Tibial artery (tissue), 4 donors: ENCODE measurements around the gene ZACN.

Experiments used
- DNase-seq, 2 donors: peaks; one replicate each; pipeline ENCODE4 v3.0.0-alpha.2; 2019
- H3K27ac ChIP-seq, 2 donors: fragments of 200-600 bp; sonication (generic) in 1 of 2; 1 replicate in 1 of 2; 2 replicates in 1 of 2; pipeline ENCODE4 v1.5.1; 2018 to 2019; ENCODE audit warnings: mild to moderate bottlenecking in 1 of 2
- H3K27me3 ChIP-seq, 2 donors: fragments of 200-600 bp; sonication (generic) in 1 of 2; one replicate each; pipeline versions ENCODE4 v1.5.1 to v1.6.0; 2016 to 2019
- H3K36me3 ChIP-seq, 3 donors: fragments of 200-600 bp; sonication (generic) in 2 of 3; one replicate each; pipeline ENCODE4 v1.5.1; 2016 to 2019; ENCODE audit warnings: mild to moderate bottlenecking in 2 of 3
- H3K4me1 ChIP-seq, 4 donors: fragments of 200-600 bp; sonication (generic) in 2 of 4; 1 replicate in 3 of 4; 2 replicates in 1 of 4; pipeline ENCODE4 v1.5.1; 2016 to 2019
- H3K4me3 ChIP-seq, 2 donors: fragments of 200-600 bp; sonication (generic) in 1 of 2; 1 replicate in 1 of 2; 2 replicates in 1 of 2; pipeline ENCODE4 v1.5.1; 2018 to 2019; ENCODE audit warnings: mild to moderate bottlenecking in 2 of 2
- H3K9me3 ChIP-seq, 3 donors: fragments of 200-600 bp; sonication (generic) in 1 of 3; one replicate each; pipeline ENCODE4 v1.5.1; 2016 to 2019
- CTCF ChIP-seq, 2 experiments: fragments of 200-600 bp in 1 of 2; fragments of 450-650 bp in 1 of 2; IDR thresholded peaks; one replicate each; pipeline ENCODE4 v1.5.1; 2017 to 2019; ENCODE audit warnings: antibody characterized with exemption in 2 of 2, mild to moderate bottlenecking in 1 of 2, moderate library complexity in 1 of 2
- intact Hi-C: fragments of 100-400 bp; cut with DNase I; formaldehyde crosslinking; loops from one replicate; pipeline ENCODE4 v1.15.0; 2023; ENCODE audit warnings: low total_unique reads

ZACN gene

GRCh38 chr17:76091526-76092286, 12.7 kb downstream of the ZACN start:
- H3K4me1 ChIP-seq = no peaks in the 10 kb centered on the region
- H3K27me3 ChIP-seq = no peaks in the 10 kb centered on the region
- H3K9me3 ChIP-seq = no peaks in the 10 kb centered on the region
- H3K36me3 ChIP-seq = peaks cover 65 to 99% (median 95%) of the 10 kb centered on the region in 3 donors
- no peak for TF ChIP-seq CTCF (IDR thresholded peaks at IDR 0.05)
- H3K4me3 ChIP-seq = no peak overlapping the region
- intact Hi-C loops = no loop called here
- H3K27ac ChIP-seq = no peak overlapping the region
- DNase-seq = no peak

GRCh38 chr17:76092526-76093413, 13.8 kb downstream of the ZACN start:
- Histone ChIP-seq H3K4me1 (no peaks in the 10 kb centered on the region), H3K27me3 (no peaks in the 10 kb centered on the region), H3K36me3 (peaks cover 68 to 99% (median 95%) of the 10 kb centered on the region in 3 donors), H3K27ac (no peak overlapping the region), H3K9me3 (no peaks in the 10 kb centered on the region), H3K4me3 (no peak overlapping the region)
- intact Hi-C loops = no loop called here
- no peak for DNase-seq
- TF ChIP-seq CTCF (IDR thresholded peaks at IDR 0.05) = no peak

GRCh38 chr17:76094046-76094445, 15.1 kb downstream of the ZACN start:
- no peak overlapping the region for H3K4me3 ChIP-seq
- no peak overlapping the region for H3K27ac ChIP-seq
- no peak for TF ChIP-seq CTCF (IDR thresholded peaks at IDR 0.05)
- H3K9me3 ChIP-seq = no peaks in the 10 kb centered on the region
- no peak for DNase-seq
- H3K27me3 ChIP-seq = no peaks in the 10 kb centered on the region
- H3K36me3 ChIP-seq = peaks cover 59 to 93% (median 92%) of the 10 kb centered on the region in 3 donors
- H3K4me1 ChIP-seq = no peaks in the 10 kb centered on the region
- intact Hi-C loops = no loop called here

- H3K4me1 ChIP-seq = no peaks in the 10 kb centered on the region
- DNase-seq = no peak
- peaks cover 66 to 93% (median 86%) of the 10 kb centered on the region in 3 donors for H3K36me3 ChIP-seq
- no peaks in the 10 kb centered on the region for H3K9me3 ChIP-seq
- intact Hi-C loops = no loop called here
- TF ChIP-seq CTCF (IDR thresholded peaks at IDR 0.05) = no peak
- no peak overlapping the region for H3K4me3 ChIP-seq
- H3K27me3 ChIP-seq = no peaks in the 10 kb centered on the region
- H3K27ac ChIP-seq = no peak overlapping the region
These were observed 17.0 kb downstream of the ZACN start for GRCh38 chr17:76095943-76096342.

GRCh38 chr17:76097716-76098295, 18.8 kb downstream of the ZACN start:
- no peak for TF ChIP-seq CTCF (IDR thresholded peaks at IDR 0.05)
- H3K36me3 ChIP-seq = peaks cover 68 to 87% (median 79%) of the 10 kb centered on the region in 3 donors
- no peak for DNase-seq
- H3K27ac ChIP-seq = no peak overlapping the region
- H3K4me3 ChIP-seq = no peak overlapping the region
- H3K9me3 ChIP-seq = no peaks in the 10 kb centered on the region
- H3K4me1 ChIP-seq = peaks cover 0 to 13% (median 10%) of the 10 kb centered on the region in 4 donors
- intact Hi-C loops = no loop called here
- no peaks in the 10 kb centered on the region for H3K27me3 ChIP-seq
